PC-3 (cell line): ENCODE measurements around the gene PIAS1.

Experiments used
- EZH2 ChIP-seq: fragments of 300-600 bp; sonication (generic); IDR thresholded peaks from one replicate; pipeline ENCODE4 v1.6.1; 2017; ENCODE audit warnings: antibody characterized with exemption, mild to moderate bottlenecking, low read length; ENCODE audit not compliant: unreplicated experiment
- EZH2phosphoT487 ChIP-seq: fragments of 300-600 bp; sonication (generic); IDR thresholded peaks from 2 replicates; pipeline ENCODE4 v1.6.1; 2018; ENCODE audit warnings: mild to moderate bottlenecking, antibody characterized with exemption, low read length, borderline replicate concordance
- TF ChIP-seq, protein P1 (sequence below): fragments of 300-600 bp; sonication (generic); conservative IDR thresholded peaks from 2 replicates; pipeline ENCODE4 v1.5.1; 2017; ENCODE audit warnings: antibody characterized with exemption, low read depth, mild to moderate bottlenecking, low read length

DNA sequence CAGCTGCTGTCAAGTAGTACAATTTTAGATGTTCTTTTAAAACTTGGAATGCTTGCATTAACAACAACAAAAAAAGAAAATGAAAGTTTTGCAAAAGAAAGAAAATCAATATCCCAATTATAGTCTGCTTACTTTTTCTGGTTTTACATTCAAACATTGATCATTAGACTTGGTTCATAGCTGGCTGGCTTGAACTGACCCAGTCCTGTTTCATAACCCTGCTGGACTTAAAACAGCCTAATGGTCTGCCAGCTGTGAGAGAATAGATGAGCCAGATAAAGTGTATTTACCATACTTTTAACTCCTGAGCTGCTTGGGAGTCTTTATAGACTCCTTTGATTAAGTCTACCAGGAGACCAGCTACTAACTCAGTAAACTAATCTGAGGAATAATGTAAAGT, 59.2 kb downstream of the PIAS1 start:
- TF ChIP-seq, protein P1, sequence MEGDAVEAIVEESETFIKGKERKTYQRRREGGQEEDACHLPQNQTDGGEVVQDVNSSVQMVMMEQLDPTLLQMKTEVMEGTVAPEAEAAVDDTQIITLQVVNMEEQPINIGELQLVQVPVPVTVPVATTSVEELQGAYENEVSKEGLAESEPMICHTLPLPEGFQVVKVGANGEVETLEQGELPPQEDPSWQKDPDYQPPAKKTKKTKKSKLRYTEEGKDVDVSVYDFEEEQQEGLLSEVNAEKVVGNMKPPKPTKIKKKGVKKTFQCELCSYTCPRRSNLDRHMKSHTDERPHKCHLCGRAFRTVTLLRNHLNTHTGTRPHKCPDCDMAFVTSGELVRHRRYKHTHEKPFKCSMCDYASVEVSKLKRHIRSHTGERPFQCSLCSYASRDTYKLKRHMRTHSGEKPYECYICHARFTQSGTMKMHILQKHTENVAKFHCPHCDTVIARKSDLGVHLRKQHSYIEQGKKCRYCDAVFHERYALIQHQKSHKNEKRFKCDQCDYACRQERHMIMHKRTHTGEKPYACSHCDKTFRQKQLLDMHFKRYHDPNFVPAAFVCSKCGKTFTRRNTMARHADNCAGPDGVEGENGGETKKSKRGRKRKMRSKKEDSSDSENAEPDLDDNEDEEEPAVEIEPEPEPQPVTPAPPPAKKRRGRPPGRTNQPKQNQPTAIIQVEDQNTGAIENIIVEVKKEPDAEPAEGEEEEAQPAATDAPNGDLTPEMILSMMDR = no peak
- no peak for TF ChIP-seq EZH2
- no peak for TF ChIP-seq EZH2phosphoT487
